GM12801 (cell line): ENCODE data around the gene HOXA13.

Experiments used
- TF ChIP-seq, protein P1 (sequence below): IDR thresholded peaks from one replicate; pipeline ENCODE4 v1.5.1; 2011; ENCODE audit warnings: control low read depth; ENCODE audit not compliant: insufficient read length; ENCODE audit errors: extremely low read depth

Gene HOXA13

DNA sequence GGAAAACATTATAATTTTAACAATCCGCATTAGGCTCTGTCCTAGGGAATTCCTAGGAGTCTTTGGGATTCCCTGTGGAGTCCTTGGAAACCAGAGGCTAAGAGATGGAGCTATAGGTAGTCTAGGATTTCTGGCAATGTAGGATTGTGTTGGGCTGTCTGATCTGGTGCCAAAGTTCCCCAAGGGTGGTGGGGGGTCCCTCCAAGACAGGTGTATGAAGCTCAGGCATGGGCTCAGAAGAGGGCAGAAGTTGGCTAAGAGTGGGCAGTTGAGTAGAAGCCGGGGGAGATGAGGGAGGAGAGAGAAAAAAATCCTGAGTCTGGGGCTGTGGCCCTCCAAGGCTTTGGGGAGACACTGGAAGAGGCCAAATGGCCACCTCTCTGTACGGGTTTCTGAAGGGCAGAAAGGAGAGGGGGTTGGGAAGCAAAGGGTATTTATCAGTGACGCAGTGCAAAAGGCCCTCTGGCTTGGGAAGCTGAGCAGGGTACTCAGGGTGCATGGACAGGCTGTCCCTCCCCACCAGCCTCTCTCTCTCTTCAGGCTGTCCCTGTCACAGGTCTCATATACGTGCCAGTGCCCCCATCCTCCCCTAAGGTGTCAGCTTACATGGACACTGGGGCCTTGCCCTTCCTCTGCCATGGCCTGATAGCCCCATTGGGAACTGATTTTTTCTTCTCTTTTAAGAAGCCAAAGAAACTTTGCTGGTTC, 53.2 kb downstream of the HOXA13 start:
- TF ChIP-seq, protein P1, sequence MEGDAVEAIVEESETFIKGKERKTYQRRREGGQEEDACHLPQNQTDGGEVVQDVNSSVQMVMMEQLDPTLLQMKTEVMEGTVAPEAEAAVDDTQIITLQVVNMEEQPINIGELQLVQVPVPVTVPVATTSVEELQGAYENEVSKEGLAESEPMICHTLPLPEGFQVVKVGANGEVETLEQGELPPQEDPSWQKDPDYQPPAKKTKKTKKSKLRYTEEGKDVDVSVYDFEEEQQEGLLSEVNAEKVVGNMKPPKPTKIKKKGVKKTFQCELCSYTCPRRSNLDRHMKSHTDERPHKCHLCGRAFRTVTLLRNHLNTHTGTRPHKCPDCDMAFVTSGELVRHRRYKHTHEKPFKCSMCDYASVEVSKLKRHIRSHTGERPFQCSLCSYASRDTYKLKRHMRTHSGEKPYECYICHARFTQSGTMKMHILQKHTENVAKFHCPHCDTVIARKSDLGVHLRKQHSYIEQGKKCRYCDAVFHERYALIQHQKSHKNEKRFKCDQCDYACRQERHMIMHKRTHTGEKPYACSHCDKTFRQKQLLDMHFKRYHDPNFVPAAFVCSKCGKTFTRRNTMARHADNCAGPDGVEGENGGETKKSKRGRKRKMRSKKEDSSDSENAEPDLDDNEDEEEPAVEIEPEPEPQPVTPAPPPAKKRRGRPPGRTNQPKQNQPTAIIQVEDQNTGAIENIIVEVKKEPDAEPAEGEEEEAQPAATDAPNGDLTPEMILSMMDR: no peak

DNA sequence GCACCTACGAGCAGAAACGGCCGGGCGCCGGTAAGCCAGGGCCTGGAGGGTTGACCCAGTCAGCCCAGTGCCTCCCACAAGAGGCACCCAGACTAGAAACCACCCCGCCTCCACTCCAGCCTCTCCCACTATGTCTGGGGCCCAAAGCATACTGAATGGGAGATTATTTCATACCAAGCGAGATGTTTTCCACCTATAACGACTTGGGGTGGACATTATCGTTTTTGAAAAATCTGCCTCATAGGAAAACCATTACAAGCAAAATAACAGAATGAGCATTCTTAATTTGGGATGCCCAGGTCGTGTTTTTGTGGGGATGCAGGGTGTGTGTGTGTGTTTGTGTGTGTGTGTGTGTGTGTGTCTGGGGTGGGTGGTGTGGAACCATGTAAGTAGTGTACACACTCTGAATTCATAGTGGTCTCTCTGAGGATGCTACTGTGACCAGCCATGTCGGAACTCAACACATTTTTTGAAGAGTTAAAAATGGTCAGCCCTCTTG, 53.9 kb downstream of the HOXA13 start:
- TF ChIP-seq, protein P1: no peak

GRCh38 chr7:27145165-27145913, 54.6 kb downstream of the HOXA13 start:
- TF ChIP-seq, protein P1: no peak

DNA sequence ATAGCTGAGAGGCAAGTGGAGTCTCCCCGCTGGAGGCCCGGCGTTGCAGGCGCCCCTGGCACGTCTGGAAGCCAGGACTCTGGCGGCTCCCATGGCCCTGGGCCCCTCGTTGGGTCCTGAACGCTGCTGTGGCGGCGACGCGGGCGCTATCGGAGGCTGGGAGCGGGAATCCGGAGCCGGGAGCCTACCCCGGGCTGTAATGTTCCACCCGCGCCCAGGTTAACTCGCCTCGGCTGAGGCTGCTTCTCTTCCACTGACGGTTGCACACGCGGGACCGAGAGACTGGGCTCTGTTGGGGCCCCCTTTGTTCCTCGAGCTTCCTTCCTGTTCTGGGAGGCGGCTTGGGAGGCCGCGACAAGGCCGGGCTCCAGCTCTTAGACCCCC, 55.1 kb downstream of the HOXA13 start:
- TF ChIP-seq, protein P1: no peak
